Caco-2 (cell line): ENCODE results near the gene PTTG1IP. TPM values are rescaled to one million over a fixed set of nuclear protein-coding genes. Genes with fewer than 3 reads are reported as not detected.

ENCODE experiments used
- BruUV-seq: library from RNA; stranded (reverse); fragments of 400-500 nt; replicated peaks from 2 replicates; lab custom pipeline; 2021; lab: Mats Ljungman, UMichigan
- CTCF ChIA-PET: fragments of 300-600 bp; sonication (Branson Sonifier 250); formaldehyde crosslinking; loops from one replicate; lab custom pipeline; 2022; ENCODE audit warnings: antibody characterized with exemption; lab: Charles Lee
- POLR2A ChIA-PET: fragments of 300-600 bp; sonication (Branson Sonifier 250); formaldehyde crosslinking; loops from one replicate; lab custom pipeline; 2022; ENCODE audit warnings: antibody characterized with exemption; lab: Charles Lee
- DNase-seq, 2 experiments: peaks; one replicate each; pipeline versions ENCODE4 v3.0.0 to v3.0.0-alpha.2; 2020 to 2022
- H3K27me3 ChIP-seq: replicated peaks from 2 replicates; pipeline ENCODE4 v1.6.0; 2011; ENCODE audit warnings: low read length; ENCODE audit not compliant: control insufficient read depth, insufficient read depth
- H3K36me3 ChIP-seq: 2 replicates; pipeline ENCODE4 v1.5.1; 2011; ENCODE audit warnings: low read length; ENCODE audit not compliant: control insufficient read depth, insufficient read depth
- H3K4me1 ChIP-seq: fragments of 250-450 bp; sonication (Bioruptor Pico); 2 replicates; pipeline ENCODE4 v1.5.1; 2020; ENCODE audit warnings: mild to moderate bottlenecking
- H3K4me3 ChIP-seq: 2 replicates; pipeline ENCODE4 v1.5.1; 2011; ENCODE audit warnings: low read depth, mild to moderate bottlenecking, control low read depth, low read length
- H3K9me3 ChIP-seq: fragments of 250-450 bp; sonication (Bioruptor Pico); 2 replicates; pipeline ENCODE4 v1.5.1; 2020; ENCODE audit warnings: mild to moderate bottlenecking, moderate library complexity
- H3K27ac Mint-ChIP-seq: one replicate; pipeline ENCODE4 v1.8.0; 2022; ENCODE audit warnings: mixed read lengths; ENCODE audit not compliant: unreplicated experiment
- H3K27me3 Mint-ChIP-seq: one replicate; pipeline ENCODE4 v1.8.0; 2022; ENCODE audit warnings: mixed read lengths; ENCODE audit not compliant: insufficient read depth, unreplicated experiment
- H3K36me3 Mint-ChIP-seq: one replicate; pipeline ENCODE4 v1.8.0; 2022; ENCODE audit warnings: mild to moderate bottlenecking, mixed read lengths; ENCODE audit not compliant: insufficient read depth, unreplicated experiment
- H3K4me1 Mint-ChIP-seq: one replicate; pipeline ENCODE4 v1.8.0; 2022; ENCODE audit warnings: low read depth, mixed read lengths; ENCODE audit not compliant: unreplicated experiment
- H3K4me3 Mint-ChIP-seq: one replicate; pipeline ENCODE4 v1.8.0; 2022; ENCODE audit warnings: mild to moderate bottlenecking, moderate library complexity, mixed read lengths; ENCODE audit not compliant: unreplicated experiment
- H3K9me3 Mint-ChIP-seq: one replicate; pipeline ENCODE4 v1.8.0; 2022; ENCODE audit warnings: mixed read lengths; ENCODE audit not compliant: unreplicated experiment
- CTCF ChIP-seq, 2 experiments: fragments of 200-600 bp in 1 of 2; IDR thresholded peaks; 1 replicate in 1 of 2; 2 replicates in 1 of 2; pipeline versions ENCODE4 v1.5.1 to v1.8.0; 2011 to 2022; ENCODE audit warnings: antibody characterized with exemption in 1 of 2, control low read depth in 1 of 2, inconsistent platforms in 1 of 2, low read depth in 1 of 2, low read length in 1 of 2, mild to moderate bottlenecking in 1 of 2, moderate library complexity in 1 of 2; ENCODE audit not compliant: insufficient read depth in 1 of 2, severe bottlenecking in 1 of 2, unreplicated experiment in 1 of 2
- intact Hi-C: fragments of 100-400 bp; cut with micrococcal nuclease; formaldehyde crosslinking; loops from one replicate; pipeline ENCODE4 v1.10.0; 2022; ENCODE audit not compliant: unreplicated experiment
- total RNA-seq: library from RNA; stranded (reverse); gene quantifications from 2 replicates; pipeline ENCODE4 v1.2.3, GENCODE V29; 2022

The PTTG1IP gene
- total RNA-seq, 1 experiment from 2014 or later = 296 TPM

GRCh38 chr21:44813149-44813548 is 60.3 kb downstream of the PTTG1IP start:
- Histone ChIP-seq H3K4me1 (peaks cover 5% of the 10 kb centered on the region; the same call in 1 of the 2 replicates), H3K36me3 (peaks cover 3% of the 10 kb centered on the region), H3K9me3 (no peaks in the 10 kb centered on the region), H3K27me3 (no peaks in the 10 kb centered on the region), H3K4me3 (no peak overlapping the region)
- no TSS peak for BruUV-seq
- H3K4me1 Mint-ChIP-seq = peaks cover 5% of the 10 kb centered on the region
- intact Hi-C loops = no loop called here
- no peak for TF ChIP-seq CTCF (IDR thresholded peaks at IDR 0.05; ENCODE audit: insufficient read depth in 1 of 2, low read depth in 1 of 2, low read length in 1 of 2, severe bottlenecking in 1 of 2, unreplicated experiment in 1 of 2)
- ChIA-PET CTCF (no interaction called here), POLR2A (no interaction called here)
- no peaks in the 10 kb centered on the region for H3K9me3 Mint-ChIP-seq
- H3K4me3 Mint-ChIP-seq = no peak overlapping the region
- peaks cover 65% of the 10 kb centered on the region for H3K36me3 Mint-ChIP-seq
- H3K27me3 Mint-ChIP-seq = no peaks in the 10 kb centered on the region
- no peak overlapping the region for H3K27ac Mint-ChIP-seq
- no peak for DNase-seq

- H3K9me3 Mint-ChIP-seq = no peaks in the 10 kb centered on the region
- TF ChIP-seq CTCF (IDR thresholded peaks at IDR 0.05; ENCODE audit: insufficient read depth in 1 of 2, low read depth in 1 of 2, low read length in 1 of 2, severe bottlenecking in 1 of 2, unreplicated experiment in 1 of 2) = no peak
- peaks cover 5% of the 10 kb centered on the region for H3K4me1 Mint-ChIP-seq
- no TSS peak for BruUV-seq
- no peaks in the 10 kb centered on the region for H3K27me3 Mint-ChIP-seq
- intact Hi-C loops = no loop called here
- ChIA-PET CTCF (no interaction called here), POLR2A (no interaction called here)
- H3K36me3 Mint-ChIP-seq = peaks cover 70% of the 10 kb centered on the region
- DNase-seq = no peak
- H3K4me1 ChIP-seq = peaks cover 5% of the 10 kb centered on the region; the same call in 1 of the 2 replicates
- H3K36me3 ChIP-seq = peaks cover 3% of the 10 kb centered on the region
- H3K4me3 Mint-ChIP-seq = no peak overlapping the region
- no peaks in the 10 kb centered on the region for H3K27me3 ChIP-seq
- no peaks in the 10 kb centered on the region for H3K9me3 ChIP-seq
- no peak overlapping the region for H3K27ac Mint-ChIP-seq
- no peak overlapping the region for H3K4me3 ChIP-seq
These were observed 60.9 kb downstream of the PTTG1IP start for GRCh38 chr21:44812640-44813039.

GRCh38 chr21:44810779-44811178 is 62.7 kb downstream of the PTTG1IP start:
- DNase-seq = no peak
- no TSS peak for BruUV-seq
- H3K9me3 Mint-ChIP-seq = no peaks in the 10 kb centered on the region
- Histone ChIP-seq H3K4me1 (no peaks in the 10 kb centered on the region), H3K4me3 (no peak overlapping the region), H3K36me3 (peaks cover 3% of the 10 kb centered on the region), H3K9me3 (no peaks in the 10 kb centered on the region), H3K27me3 (no peaks in the 10 kb centered on the region)
- ChIA-PET POLR2A (no interaction called here), CTCF (no interaction called here)
- no peak overlapping the region for H3K4me3 Mint-ChIP-seq
- H3K27ac Mint-ChIP-seq = no peak overlapping the region
- no peaks in the 10 kb centered on the region for H3K4me1 Mint-ChIP-seq
- H3K27me3 Mint-ChIP-seq = no peaks in the 10 kb centered on the region
- peaks cover 68% of the 10 kb centered on the region for H3K36me3 Mint-ChIP-seq
- intact Hi-C loops = no loop called here
- no peak for TF ChIP-seq CTCF (IDR thresholded peaks at IDR 0.05; ENCODE audit: insufficient read depth in 1 of 2, low read depth in 1 of 2, low read length in 1 of 2, severe bottlenecking in 1 of 2, unreplicated experiment in 1 of 2)
